Germinal center (tissue), 1 donor: ENCODE data around the gene ATN1.

Experiments used
- DNase-seq: peaks from one replicate; pipeline ENCODE4 v3.0.0; 2012; ENCODE audit warnings: mixed read lengths, low spot score

The ATN1 gene

GRCh38 chr12:6975297-6976032 is 47.7 kb downstream of the ATN1 start:
- no peak for DNase-seq

- DNase-seq: no peak
Measured at GRCh38 chr12:6977653-6978052, 49.9 kb downstream of the ATN1 start.

DNA sequence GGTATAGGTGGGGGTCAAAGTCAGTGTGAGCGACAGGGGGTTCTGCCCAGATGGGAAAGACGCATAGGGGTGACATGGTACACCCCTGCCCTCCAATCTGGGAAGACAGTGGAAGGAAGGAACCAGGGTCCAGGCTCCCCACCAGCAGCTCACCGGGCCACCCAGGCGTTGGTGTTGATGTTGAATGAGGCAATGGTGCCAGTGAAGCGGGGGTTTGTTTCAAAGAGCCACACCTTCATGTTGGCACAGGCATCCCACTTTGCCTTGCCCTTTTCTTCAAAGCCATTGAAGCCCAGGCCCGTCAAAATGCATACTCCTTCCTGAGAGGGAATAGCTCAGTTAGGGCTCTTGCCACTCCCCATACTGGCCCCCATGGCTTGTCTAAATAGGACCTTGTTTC is 50.4 kb downstream of the ATN1 start:
- DNase-seq: no peak

- no peak for DNase-seq
Measured at GRCh38 chr12:6978611-6979011, 50.9 kb downstream of the ATN1 start.

- no peak for DNase-seq
Measured at GRCh38 chr12:6979021-6979420, 51.3 kb downstream of the ATN1 start.

DNA sequence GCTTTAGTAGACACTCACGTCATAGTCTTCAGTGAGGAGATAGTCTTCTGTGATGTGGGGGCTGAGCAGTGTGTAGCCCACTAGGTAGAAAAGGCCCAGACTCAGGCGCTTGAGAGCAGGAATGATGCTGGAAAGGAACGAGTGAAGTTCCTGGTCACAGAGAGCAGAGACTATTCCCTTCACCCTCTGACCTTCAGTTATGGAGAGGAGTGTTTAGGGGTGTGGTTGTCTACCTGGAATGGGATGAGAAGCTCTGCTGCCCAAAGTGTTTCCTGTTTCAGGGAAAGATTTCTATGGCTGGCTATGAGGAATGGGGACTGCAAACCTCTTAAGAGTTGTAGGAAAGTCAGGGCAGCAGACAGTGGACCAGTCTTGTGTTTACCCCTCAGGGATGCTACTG is 51.7 kb downstream of the ATN1 start:
- DNase-seq: no peak

- DNase-seq: no peak
Measured at GRCh38 chr12:6980075-6980474, 52.3 kb downstream of the ATN1 start.

DNA sequence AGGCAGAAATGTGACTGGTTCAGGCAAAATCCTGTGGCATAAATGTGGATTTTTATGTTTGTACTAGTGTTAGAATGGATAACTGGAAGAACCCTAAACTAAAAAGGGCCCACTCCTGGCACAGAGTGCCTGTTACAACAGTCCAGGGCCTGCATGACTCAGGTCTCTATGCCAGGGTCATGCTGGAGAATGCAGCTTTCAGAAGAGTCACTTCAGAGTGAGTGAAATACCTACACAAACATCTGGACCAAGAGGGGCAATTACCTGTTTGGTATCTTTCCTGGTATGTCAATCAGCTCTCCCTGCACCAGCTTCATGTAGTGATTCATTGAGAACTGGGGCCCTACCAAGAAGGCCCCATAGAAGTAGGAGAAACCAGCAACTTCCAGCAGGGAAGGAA is 53.0 kb downstream of the ATN1 start:
- no peak for DNase-seq

- no peak for DNase-seq
Measured at GRCh38 chr12:6981152-6982052, 53.6 kb downstream of the ATN1 start.

DNA sequence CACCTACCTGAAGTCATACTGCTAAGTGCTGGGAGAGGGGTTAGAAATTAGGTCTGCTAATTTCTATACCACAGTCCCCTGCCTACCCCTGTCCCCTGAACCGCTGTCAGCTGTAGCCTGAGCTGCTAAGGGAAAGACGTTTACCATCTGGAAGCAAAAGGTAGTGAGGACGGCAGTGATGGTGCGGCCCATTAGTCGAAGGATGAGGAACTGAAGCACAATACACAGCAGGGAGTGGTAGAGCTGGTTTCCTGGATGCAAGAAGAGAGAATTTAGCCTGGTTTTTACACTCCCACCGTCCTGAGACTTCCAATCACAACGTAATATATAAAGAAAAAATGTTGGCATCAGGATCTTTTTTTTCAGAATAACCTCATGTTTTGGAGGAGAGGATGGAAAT is 54.8 kb downstream of the ATN1 start:
- no peak for DNase-seq

GRCh38 chr12:6987956-6988553 is 60.3 kb downstream of the ATN1 start:
- no peak for DNase-seq
